NCI-H524 (cell line): Measurements from ENCODE around the gene HLX.
A peak's percentile ranks its signal among the peaks of the same experiment; 100 is the strongest.

Source experiments
- DNase-seq, 2 experiments: peaks; one replicate each; lab custom pipeline; 2025; lab: John Stamatoyannopoulos, UW

The HLX gene

GRCh38 chr1:220879076-220879508 is at the start of gene HLX:
Gene HLX, plus strand, starts transcription at chr1:220879443. Its CDS starts 415 bp downstream, at chr1:220879858.
- DNase-seq: peak; percentile 60 to 77

- no peak for DNase-seq
Observed at GRCh38 chr1:220833436-220833835, 45.8 kb upstream of the HLX start.

- DNase-seq: no peak
Observed at GRCh38 chr1:220834155-220834870, 44.9 kb upstream of the HLX start.

- no peak for DNase-seq
Observed at GRCh38 chr1:220838578-220838977, 40.7 kb upstream of the HLX start.

GRCh38 chr1:220839474-220839873 is 39.8 kb upstream of the HLX start:
- DNase-seq: no peak

GRCh38 chr1:220841293-220841692 is 38.0 kb upstream of the HLX start:
- peak; percentile 33 to 77 for DNase-seq

- no peak for DNase-seq
Observed at GRCh38 chr1:220843481-220844011, 35.7 kb upstream of the HLX start.

- no peak for DNase-seq
Observed at GRCh38 chr1:220852408-220852807, 26.8 kb upstream of the HLX start.

- no peak for DNase-seq
Observed at GRCh38 chr1:220872296-220872695, 6.9 kb upstream of the HLX start.

GRCh38 chr1:220873087-220873486 is 6.2 kb upstream of the HLX start:
- peak in 1 of 2 experiments; percentile 6 for DNase-seq

- DNase-seq: peak in 1 of 2 experiments; percentile 58
Observed at GRCh38 chr1:220873868-220874655, 5.2 kb upstream of the HLX start.

- DNase-seq: no peak
Observed at GRCh38 chr1:220875260-220875659, 4.0 kb upstream of the HLX start.

GRCh38 chr1:220876511-220877376 is 2.5 kb upstream of the HLX start:
- no peak for DNase-seq

GRCh38 chr1:220877377-220878095 is 1.7 kb upstream of the HLX start:
- no peak for DNase-seq

- DNase-seq: no peak
Observed at GRCh38 chr1:220878191-220879075, 810 bp upstream of the HLX start.

- peak in 1 of 2 experiments; percentile 48 for DNase-seq
Observed at GRCh38 chr1:220879509-220880361, 492 bp downstream of the HLX start.

- no peak for DNase-seq
Observed at GRCh38 chr1:220880362-220880670, 1.1 kb downstream of the HLX start.

- no peak for DNase-seq
Observed at GRCh38 chr1:220880726-220881506, 1.7 kb downstream of the HLX start.
